GM13977 (cell line): Measurements from ENCODE around the gene ADAMTS18.

Source experiments
- DNase-seq: peaks from one replicate; pipeline ENCODE4 v3.0.0; 2012; ENCODE audit warnings: low spot score
- in situ Hi-C: fragments of 300-500 bp; cut with MboI; formaldehyde crosslinking; loops from one replicate; pipeline ENCODE4 v1.12.0; 2022; ENCODE audit warnings: low sequenced_read_pairs, low pct_unique_long_range_greater_than_20kb, mixed read lengths, inconsistent platforms; ENCODE audit not compliant: unreplicated experiment
- TF ChIP-seq, protein P1 (sequence below): IDR thresholded peaks from 2 replicates; pipeline ENCODE4 v1.5.1; 2012; ENCODE audit warnings: mild to moderate bottlenecking, control low read depth; ENCODE audit not compliant: insufficient read depth; ENCODE audit errors: extremely low read depth, missing control alignments

The ADAMTS18 gene

DNA sequence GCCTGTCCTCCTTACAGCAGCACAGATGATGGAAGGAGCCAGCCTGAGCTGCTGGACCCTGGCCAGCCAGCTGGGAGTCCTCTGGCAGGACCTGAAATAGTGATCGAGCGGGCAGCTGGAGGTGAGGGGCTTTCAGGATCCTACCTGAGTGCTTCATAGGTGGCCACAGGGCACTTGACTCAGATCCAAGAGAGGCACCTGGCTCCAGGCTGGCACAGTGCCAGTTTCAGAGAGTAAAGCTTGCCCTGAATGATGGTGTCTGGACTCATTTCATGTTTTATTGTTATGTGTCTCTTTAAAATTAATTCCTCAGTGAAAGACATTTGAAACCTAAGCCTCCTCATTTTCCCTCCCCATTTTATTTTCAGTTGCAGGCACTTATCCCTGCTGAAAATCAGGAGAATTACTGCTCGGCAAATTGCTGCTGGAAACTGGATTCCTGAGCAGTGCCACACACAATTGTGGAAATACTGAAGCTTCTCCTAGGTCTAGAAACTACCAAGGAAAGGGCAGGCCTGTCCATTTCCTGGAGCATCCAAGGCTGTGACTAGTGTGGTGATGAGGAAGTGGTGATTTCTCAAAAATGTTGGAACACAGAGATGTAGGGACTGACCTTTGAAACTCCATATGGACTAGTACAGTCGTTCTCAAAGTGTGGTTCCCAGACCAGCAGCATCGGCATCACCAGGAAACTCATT is 16.1 kb upstream of the ADAMTS18 start:
- DNase-seq, result no peak
- in situ Hi-C loops, result no loop called here
- TF ChIP-seq, protein P1, sequence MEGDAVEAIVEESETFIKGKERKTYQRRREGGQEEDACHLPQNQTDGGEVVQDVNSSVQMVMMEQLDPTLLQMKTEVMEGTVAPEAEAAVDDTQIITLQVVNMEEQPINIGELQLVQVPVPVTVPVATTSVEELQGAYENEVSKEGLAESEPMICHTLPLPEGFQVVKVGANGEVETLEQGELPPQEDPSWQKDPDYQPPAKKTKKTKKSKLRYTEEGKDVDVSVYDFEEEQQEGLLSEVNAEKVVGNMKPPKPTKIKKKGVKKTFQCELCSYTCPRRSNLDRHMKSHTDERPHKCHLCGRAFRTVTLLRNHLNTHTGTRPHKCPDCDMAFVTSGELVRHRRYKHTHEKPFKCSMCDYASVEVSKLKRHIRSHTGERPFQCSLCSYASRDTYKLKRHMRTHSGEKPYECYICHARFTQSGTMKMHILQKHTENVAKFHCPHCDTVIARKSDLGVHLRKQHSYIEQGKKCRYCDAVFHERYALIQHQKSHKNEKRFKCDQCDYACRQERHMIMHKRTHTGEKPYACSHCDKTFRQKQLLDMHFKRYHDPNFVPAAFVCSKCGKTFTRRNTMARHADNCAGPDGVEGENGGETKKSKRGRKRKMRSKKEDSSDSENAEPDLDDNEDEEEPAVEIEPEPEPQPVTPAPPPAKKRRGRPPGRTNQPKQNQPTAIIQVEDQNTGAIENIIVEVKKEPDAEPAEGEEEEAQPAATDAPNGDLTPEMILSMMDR, result no peak

DNA sequence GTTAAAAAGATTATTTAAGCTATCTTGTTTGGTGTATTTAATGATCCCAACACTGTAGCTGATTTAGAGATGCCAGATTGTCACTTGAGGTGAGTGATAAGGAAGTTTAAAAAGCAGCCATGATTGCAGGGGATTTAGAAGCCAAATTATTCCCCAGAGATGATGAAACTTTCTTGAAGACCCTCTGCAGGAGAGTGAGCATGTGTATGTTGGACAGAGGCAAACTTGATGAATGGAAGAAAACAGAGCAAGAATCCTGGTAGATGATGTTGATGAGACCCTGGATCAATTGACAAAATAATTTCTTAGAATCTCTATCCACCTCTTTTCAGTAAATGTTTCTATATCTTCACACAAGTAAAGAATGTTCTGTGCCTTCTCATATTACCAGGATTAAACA is 14.4 kb upstream of the ADAMTS18 start:
- no peak for DNase-seq
- TF ChIP-seq, protein P1, result no peak
- in situ Hi-C loops, result no loop called here

DNA sequence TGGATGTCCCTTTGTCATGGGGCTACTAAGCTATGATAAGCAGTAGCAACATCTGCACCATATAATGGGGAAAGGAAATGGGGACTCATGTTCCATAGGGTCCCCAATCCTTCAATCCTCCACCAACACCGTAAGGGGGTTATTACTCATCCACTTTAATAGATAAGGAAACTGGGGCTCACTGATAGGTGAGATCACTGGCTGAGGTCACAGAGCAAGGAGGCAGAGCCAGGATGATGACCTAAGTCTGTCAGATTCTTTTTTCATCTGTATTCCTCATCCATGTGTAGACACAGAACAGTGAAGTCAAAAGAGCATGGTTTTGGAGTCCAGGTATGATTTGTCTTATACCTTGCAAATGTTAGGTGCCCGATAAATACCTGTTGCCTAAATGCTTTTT is 10.5 kb upstream of the ADAMTS18 start:
- in situ Hi-C loops, result no loop called here
- DNase-seq, result no peak
- TF ChIP-seq, protein P1, result no peak

DNA sequence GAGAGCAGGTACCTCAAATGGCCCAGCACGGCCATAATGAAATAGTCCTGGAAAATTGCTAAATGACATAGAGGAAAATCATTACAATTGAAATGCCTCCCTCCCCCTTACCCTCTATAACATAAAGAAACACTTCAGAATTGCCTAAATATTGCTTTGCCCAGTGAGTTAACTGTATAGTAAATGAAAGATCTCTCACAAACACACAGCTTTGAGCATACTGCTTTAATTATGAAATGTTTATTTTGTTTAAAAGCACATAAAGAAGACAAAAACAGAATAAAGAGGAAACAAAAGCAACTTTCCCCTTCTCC is 9.3 kb upstream of the ADAMTS18 start:
- TF ChIP-seq, protein P1, result no peak

DNA sequence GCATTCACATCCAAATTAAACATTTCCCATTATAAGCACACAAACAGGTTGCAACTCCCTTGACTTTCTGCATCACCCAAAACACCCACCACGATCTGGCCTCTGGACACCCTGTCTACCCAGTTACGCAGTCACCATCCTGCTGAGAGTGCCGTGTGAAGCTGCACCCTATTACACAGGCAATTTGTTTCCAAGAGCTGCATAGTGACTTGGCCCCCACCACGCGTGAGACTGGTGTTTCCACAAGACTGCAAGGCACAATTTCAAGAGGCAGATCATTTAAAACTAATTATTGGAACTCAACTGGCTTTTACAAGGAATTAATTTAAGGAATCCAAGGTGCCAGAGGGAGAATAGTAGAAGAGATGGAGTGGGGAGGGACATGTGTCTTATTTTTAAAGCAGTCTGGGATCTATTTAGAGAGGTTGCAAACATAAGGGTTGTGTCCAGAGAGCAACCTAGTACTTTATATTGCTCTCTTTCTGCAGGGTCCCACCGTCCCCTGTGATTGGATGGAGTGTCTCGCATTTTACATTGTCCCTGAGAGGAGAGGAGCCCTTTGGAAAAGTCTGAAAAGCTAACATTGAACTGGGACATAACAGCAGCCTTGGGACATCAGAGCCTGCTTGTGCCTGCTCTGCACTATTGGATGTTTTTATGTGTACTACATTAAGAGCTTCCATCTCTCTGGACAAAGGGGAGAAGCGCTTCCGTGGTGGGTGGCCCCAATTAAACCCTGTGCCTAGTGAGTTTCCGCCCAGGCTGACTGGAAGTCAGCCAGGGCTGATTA is 8.7 kb upstream of the ADAMTS18 start:
- no peak for DNase-seq
- TF ChIP-seq, protein P1, result no peak
- in situ Hi-C loops, result no loop called here

More for the DNA sequence above, 9.3 kb upstream of the ADAMTS18 start:
- no peak for DNase-seq
- in situ Hi-C loops, result no loop called here

DNA sequence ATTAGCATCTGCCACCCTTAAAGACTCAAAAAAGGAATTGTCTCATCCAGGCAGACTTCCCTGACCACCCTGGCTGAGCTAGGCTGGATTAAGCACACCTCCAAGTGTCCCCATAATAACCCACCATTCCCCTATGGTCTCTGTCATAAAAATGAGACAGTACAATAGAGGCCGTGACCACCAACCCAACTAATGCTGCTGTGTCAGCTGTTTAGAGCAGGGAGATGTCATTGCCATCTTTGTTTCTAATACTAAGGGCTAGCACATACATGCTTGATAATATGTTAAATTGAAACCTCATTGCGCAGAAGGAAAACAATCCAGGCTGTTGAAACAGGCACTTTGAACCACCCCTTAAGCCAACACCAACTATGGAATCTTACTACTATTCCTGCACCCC is 7.2 kb upstream of the ADAMTS18 start:
- DNase-seq, result no peak
- in situ Hi-C loops, result no loop called here
- TF ChIP-seq, protein P1, result no peak
